ENCODE results near the gene GMIP.
"Not testable (repeated sequence)": the region's sequence is repeated elsewhere in the genome, so short reads cannot be mapped to it uniquely, and the experiment has no call there.

GRCh38 chr19:19665420-19665948, 22.0 kb upstream of the GMIP start:
- TF ChIP-seq JUND (CRISPR knock-in tag; IDR thresholded peaks at IDR 0.05); MYC (CRISPR knock-in tag; IDR thresholded peaks at IDR 0.05; ENCODE audit: borderline replicate concordance); SIN3A (IDR thresholded peaks at IDR 0.05; ENCODE audit: borderline replicate concordance, low read depth, low read length); CTCF (CRISPR knock-in tag; IDR thresholded peaks at IDR 0.05): not testable (repeated sequence)

Data from HepG2 (cell line).